ENCODE data around the gene LFNG.
"Not testable (repeated sequence)": the region's sequence is repeated elsewhere in the genome, so short reads cannot be mapped to it uniquely, and the experiment has no call there.

Gene LFNG

GRCh38 chr7:2545746-2546425 is 26.3 kb downstream of the LFNG start:
- DNase-seq (ENCODE audit: low spot score), result no peak

- no peak for DNase-seq (ENCODE audit: low spot score)
These were observed 27.4 kb downstream of the LFNG start for GRCh38 chr7:2546776-2547586.

- DNase-seq (ENCODE audit: low spot score), result no peak
These were observed 31.8 kb downstream of the LFNG start for GRCh38 chr7:2551418-2551817.

GRCh38 chr7:2553108-2553507 is 33.5 kb downstream of the LFNG start:
- DNase-seq (ENCODE audit: low spot score), result no peak

DNA sequence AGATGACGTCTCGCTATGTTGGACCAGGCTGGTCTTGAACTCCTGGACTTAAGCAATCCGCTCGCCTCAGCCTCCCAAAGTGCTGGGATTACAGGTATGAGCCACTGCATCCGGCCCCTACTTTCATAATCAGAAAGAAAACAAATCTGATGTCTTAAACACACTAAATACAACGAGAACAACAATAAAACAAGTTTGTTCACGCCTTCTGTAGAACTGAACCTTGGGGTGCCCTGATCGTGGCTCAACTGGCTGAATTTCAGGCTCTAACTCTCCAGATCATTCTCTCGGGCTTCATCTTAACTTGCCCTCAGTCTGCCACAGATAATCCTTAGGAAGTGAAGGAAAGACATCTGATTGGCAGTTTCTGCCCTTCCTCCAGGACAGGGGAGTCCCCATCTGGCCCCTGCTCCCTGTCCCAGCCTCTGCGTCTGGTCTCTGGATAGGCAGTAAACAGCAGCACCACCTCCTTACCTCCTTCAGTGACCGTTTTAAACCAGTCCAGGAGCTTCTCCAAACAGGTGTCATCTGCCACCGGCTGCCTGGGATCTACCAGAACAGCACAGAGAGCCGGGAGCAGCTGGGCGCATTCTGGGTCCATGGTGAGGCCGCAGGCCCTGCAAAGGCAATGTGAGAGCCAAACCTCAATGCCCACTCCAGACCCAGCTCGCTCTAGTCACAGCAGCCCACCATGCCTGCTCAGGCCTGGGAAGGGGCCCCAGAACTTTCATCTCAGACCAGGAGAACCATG is 34.4 kb downstream of the LFNG start:
- no peak for DNase-seq (ENCODE audit: low spot score)

DNA sequence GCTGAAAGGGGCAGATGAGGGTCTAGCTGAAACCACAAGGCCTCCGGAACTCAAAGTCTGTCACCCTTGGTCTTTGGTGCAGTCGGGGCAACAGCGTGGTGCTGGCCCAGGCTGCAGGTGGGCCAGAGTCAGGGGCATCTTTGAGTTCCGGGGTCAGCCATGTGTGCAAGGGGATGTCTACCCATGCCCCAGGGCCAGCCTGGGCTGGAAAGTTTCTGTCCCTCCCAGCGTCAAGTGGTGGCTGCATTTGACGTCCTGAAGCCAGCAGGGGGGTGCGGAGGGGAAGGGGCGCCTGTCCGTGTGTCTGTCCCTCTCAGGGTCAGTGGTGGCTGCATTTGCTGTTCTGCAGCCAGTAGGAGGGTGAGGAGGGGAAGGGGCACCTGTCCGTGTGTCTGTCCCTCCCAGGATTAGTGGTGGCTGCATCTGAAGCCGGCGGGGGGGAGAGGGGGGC is 35.1 kb downstream of the LFNG start:
- no peak for DNase-seq (ENCODE audit: low spot score)

- peak; percentile 94 for DNase-seq (ENCODE audit: low spot score)
These were observed 35.8 kb downstream of the LFNG start, which contains the start of gene BRAT1 for GRCh38 chr7:2555121-2556052. Gene BRAT1, minus strand, starts transcription at chr7:2555524. Its CDS starts 1,093 bp downstream, at chr7:2554431.

DNA sequence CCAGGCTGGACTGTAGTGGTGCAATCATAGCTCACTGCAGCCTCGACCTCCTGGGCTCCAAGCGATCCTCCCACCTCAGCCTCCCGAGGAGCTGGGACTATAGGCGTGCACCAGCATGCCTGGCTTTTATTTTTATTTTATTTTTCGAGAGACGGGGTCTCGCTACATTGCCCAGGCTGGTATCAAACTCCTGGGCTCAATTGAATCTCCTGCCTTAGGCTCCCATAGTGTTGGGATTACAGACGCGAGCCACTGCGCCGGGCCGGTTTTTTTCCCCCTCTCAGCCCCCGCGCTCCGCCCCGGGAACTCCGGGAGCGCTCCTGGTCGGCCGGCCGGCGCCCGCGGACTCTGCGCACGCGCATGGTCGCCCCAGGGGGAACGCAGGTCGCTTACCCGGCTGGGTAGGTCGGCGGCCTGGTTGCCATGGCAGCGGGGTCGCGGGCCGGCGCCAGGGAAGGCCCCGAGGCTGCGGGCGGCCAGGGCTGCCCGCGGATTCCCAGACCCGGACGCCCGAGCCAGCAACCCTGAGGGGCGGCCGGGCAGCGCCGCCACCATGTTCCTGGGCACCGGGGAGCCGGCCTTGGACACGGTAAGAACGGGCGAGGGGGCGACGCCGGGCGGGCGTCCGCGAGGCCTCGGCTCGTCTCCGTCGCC is 39.2 kb downstream of the LFNG start, which contains the start of gene IQCE:
TSS of gene IQCE (plus strand) at position 351 of the 654 bp plus-strand sequence. CDS start at position 554, 203 bp downstream.
- DNase-seq (ENCODE audit: low spot score), result peak; percentile 89

DNA sequence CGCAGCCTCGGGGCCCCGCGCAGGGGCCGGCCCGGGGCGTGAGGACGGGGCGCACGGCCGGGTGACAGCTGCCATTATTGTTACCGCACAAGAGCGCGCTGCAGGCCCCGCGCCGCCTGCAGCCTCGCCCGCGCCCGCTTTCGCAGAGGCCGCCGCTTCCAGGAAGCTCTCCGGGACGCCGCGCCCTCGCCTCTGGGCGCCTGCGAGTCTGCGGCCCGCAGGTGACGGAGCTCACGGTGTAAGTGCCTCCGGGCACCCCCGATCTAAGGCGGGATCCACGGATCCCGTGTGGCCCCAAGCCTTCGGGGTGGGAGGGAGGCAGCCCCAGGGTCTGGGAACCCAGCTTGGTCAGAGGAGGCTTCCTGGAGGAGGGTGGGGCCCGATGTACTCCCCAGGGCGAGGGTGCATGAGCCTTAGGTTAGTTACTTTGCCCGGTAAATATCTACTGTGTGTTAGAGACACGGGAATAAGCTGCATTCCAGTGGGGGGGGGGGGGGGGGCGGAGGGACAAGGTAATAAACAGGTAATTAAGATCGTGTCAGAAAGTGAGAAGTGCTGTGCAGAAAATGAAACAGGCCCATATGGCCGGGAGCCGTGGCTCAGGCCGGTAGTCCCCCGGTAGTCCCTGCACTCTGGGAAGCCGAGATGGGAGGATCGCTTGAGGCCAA is 39.8 kb downstream of the LFNG start:
- no peak for DNase-seq (ENCODE audit: low spot score)

- DNase-seq (ENCODE audit: low spot score), result not testable (repeated sequence)
These were observed 44.4 kb downstream of the LFNG start for GRCh38 chr7:2563955-2564354.

- DNase-seq (ENCODE audit: low spot score), result peak; percentile 9
These were observed 45.5 kb downstream of the LFNG start for GRCh38 chr7:2564970-2565540.

DNA sequence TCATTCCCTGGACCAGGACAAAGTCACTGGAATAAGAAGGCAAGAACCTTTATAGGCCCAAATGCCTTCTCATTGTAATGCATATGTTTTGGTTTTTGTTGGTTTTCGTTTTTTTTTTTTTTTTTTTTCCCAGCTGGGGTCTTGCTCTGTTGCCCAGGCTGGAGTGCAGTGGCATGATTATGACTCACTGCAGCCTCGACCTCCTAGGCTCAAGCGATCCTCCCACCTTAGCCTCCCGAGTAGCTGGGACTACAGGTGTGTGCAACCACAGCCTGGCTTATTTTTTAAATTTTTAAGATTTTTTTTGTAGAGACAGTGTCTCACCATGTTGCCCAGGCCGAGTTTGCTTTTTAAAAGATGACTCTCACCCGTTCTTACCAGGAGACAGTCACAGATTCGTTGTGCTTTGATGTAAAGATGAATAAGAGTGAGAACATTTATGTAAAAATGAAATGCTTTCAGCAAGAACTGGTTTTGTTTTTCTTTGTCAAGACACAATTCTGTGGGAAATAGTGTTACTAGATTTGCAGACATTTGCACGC is 46.8 kb downstream of the LFNG start:
- no peak for DNase-seq (ENCODE audit: low spot score)

DNA sequence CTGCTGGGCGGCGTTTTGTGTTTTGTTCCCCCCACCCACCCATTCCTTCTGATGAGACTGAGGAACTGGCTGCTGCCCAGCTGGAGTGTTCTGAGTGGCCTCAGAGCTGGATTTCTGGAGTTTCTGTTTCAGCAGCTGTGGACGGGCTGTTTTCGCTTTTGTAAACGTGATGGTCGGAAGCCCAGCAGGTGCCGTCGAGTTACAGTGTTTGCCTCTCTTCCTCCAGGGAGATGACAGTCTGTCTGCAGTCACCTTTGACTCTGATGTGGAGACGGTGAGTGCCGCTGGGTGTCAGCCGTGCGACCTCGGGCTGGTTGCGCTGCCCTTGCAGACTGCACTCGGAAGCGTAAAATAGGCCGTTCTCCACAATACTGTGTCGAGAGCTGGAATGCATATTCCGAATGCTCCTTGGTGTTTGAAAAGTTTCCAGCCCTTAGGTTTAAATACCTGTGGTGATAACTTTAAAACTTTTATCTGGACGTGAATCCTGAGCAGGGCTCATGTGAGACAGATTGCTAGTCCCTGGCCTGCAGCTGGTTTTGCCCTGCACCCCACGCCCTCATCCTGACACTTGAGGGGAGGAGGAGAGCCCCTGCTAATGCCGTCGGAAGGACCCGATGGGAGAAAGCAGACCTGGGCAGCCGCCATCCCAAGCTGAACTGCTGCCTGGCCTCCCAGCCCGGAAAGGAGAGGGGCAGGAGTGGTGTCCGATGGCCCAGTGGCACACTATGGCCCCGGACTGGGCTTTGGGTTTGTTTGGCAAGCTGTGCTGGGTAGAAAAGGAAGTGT is 47.5 kb downstream of the LFNG start:
- no peak for DNase-seq (ENCODE audit: low spot score)

- DNase-seq (ENCODE audit: low spot score), result no peak
These were observed 48.2 kb downstream of the LFNG start for GRCh38 chr7:2567679-2568278.

DNA sequence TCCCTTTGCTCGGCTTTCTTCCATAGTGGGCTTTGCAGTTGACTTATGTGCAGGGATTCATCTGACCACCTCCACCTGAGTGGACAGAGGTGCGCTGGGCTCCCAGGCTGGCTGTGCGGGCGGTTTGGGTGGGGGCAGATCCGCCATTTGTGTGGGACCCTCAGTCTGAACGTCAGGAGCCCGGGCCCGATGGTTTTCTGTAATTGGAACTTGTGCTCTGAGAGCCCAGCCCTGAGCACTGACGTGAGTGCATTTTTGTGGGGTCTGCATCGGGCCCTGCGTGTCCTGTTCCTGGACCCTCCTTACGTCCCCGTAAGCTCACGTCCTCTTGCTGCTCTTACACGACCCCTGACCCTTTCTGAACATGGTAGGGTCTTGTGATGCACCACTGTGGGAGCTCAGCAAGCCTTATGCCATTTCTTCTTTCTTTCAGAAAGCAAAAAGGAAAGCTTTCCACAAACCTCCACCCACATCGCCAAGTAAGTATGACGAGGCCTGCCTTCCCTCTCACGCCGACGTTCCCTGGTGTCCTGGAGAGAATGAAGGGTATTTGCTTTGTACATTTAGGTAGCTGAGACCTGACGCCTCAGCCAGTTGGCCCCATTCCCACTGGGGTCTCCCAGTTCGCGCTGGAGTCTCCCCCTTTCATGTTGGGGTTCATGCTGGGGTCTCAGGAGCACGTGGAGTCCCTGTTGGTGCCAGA is 49.1 kb downstream of the LFNG start:
- DNase-seq (ENCODE audit: low spot score), result no peak

DNA sequence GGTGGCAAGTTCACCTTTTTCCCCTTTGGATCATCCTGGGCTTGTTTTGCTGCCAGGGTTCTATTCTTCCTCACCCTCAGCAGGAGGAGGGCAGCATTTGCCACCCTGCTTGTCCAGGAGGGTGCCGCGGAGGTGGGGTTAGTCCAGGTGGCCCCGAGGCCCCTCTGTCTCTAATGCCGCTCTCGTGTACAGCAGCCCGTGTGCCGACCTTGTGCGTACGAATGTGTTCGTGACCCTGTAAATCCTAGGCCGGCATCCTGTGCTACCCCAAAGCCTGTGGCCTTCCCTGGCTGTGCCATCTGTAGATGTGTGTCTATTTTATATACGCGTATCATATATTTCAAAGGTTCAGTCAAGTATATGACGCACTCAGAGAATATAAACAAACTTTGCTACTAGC is 49.8 kb downstream of the LFNG start:
- no peak for DNase-seq (ENCODE audit: low spot score)

GRCh38 chr7:2570021-2570420 is 50.4 kb downstream of the LFNG start:
- DNase-seq (ENCODE audit: low spot score), result no peak

DNA sequence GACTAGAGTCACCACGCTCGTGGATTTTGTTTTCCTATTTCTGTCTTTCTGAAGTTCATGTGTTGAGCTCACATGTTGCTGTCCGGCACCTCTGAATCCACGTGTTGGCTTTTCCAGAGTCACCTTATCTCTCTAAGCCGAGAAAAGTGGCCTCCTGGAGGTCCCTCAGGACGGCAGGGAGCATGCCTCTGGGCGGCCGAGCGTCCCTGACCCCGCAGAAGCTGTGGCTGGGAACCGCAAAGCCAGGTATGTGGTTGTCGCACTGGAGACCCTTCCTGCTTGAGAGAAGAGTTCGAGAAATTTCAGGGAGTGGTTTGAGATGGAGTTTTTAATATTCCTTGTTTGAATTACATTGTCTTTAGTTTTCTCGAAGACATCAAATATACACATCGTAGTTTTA is 51.8 kb downstream of the LFNG start:
- DNase-seq (ENCODE audit: low spot score), result no peak

Data from kidney capillary endothelial cell (primary cell).